MM.1S (cell line): ENCODE data around the gene SPEF1.

Experiments
- EZH2 ChIP-seq: fragments of 300-600 bp; sonication (generic); optimal IDR thresholded peaks from 2 replicates; pipeline ENCODE3; 2017; ENCODE audit warnings: low read depth, mild to moderate bottlenecking, antibody characterized with exemption, low read length, mixed read lengths
- EZH2phosphoT487 ChIP-seq: fragments of 300-600 bp; sonication (generic); IDR thresholded peaks from 2 replicates; pipeline ENCODE4 v1.6.1; 2018; ENCODE audit warnings: antibody characterized with exemption, low read length
- TF ChIP-seq, protein P1 (sequence below): fragments of 300-600 bp; sonication (generic); IDR thresholded peaks from 2 replicates; pipeline ENCODE4 v1.5.1; 2016; ENCODE audit warnings: antibody characterized with exemption, low read length, mixed read lengths

DNA sequence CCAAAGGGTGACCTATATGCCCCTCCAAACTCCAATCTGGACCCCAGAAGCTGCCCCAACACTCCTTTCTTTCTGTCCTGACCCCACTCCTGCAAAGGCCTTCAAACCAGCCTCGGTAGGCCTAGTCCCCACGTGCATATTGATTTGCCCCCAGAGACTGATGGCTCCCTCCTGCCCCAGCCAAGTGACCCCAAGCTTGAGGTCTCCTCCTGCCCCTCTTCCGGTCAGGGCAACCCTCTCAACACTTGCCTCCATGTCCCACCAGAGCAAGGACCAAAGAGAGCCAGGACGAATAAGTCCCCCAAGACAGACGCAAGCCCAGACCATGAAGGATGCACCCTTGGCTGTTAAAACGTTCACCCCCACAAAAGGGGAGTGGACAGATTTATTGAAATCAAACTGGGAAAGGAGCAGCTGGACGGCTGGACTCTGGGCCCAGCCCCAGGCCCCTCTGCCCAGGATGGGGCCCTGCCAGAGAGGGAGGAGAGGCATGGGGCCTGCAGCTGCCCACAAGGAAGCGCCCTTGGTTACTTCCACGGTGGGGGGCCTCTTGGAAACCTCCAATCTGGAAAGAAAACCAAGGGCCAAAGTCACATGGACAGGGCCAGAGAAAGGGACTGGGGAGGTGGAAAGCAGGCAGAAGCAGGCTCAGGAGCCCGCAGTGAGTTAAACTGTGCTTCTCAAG lies 2.4 kb upstream of the SPEF1 start:
- TF ChIP-seq, protein P1, sequence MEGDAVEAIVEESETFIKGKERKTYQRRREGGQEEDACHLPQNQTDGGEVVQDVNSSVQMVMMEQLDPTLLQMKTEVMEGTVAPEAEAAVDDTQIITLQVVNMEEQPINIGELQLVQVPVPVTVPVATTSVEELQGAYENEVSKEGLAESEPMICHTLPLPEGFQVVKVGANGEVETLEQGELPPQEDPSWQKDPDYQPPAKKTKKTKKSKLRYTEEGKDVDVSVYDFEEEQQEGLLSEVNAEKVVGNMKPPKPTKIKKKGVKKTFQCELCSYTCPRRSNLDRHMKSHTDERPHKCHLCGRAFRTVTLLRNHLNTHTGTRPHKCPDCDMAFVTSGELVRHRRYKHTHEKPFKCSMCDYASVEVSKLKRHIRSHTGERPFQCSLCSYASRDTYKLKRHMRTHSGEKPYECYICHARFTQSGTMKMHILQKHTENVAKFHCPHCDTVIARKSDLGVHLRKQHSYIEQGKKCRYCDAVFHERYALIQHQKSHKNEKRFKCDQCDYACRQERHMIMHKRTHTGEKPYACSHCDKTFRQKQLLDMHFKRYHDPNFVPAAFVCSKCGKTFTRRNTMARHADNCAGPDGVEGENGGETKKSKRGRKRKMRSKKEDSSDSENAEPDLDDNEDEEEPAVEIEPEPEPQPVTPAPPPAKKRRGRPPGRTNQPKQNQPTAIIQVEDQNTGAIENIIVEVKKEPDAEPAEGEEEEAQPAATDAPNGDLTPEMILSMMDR, result no peak
- TF ChIP-seq EZH2phosphoT487 (no peak), EZH2 (no peak)
